ENCODE results near the gene MYO1A. TPM values are rescaled to one million over a fixed set of nuclear protein-coding genes. Genes with fewer than 3 reads are reported as not detected.

MYO1A gene
- total RNA-seq, 1 experiment from 2014 or later = 0.26 TPM

DNA sequence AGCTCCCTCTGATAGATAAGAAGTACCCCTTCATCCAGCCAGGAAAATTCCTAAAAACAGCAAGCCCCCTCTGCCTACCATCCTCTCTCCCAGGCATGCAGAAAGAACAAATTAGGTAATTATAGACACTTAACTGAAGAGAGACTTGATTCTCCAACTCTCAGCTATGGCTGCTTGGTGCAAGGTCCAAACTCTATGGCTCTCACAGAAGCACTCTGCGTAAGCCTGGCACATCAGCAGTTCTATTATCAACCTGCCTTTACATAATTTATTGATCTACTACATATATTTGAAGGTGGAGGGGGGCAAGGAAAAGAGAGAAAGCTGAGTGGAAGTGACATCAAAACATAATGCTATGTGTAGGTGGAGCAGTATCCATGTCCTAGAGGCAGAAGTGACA is 1.1 kb upstream of the MYO1A start:
- Histone ChIP-seq H4K20me1 (ENCODE audit: control insufficient read depth, insufficient read depth, insufficient read length) (no peaks in the 10 kb centered on the region), H4K8ac (replicated peaks; ENCODE audit: insufficient read length, low read depth, low read length) (no peak overlapping the region), H3K79me2 (ENCODE audit: insufficient read depth, low read length) (no peaks in the 10 kb centered on the region), H2BK5ac (ENCODE audit: insufficient read length, low read length) (no peak overlapping the region), H4K91ac (ENCODE audit: insufficient read length, low read depth, low read length) (no peak overlapping the region), H3K14ac (ENCODE audit: insufficient read depth, low read length) (no peak overlapping the region), H3K4me1 (ENCODE audit: insufficient read depth, low read length) (no peaks in the 10 kb centered on the region), H2AFZ (ENCODE audit: low read length) (no peak overlapping the region), H3K23ac (ENCODE audit: insufficient read length, low read depth, low read length) (no peak overlapping the region), H3K23me2 (ENCODE audit: insufficient read length, low read depth, low read length, poor library complexity, severe bottlenecking) (no peaks in the 10 kb centered on the region), H3K9me3 (ENCODE audit: control insufficient read depth, low read depth, low read length) (no peaks in the 10 kb centered on the region), H3K4me2 (ENCODE audit: insufficient read depth, insufficient read length, low read length) (no peak overlapping the region), H3T11ph (ENCODE audit: low read length) (no peak overlapping the region), H3K27me3 (ENCODE audit: insufficient read depth, low read length) (no peaks in the 10 kb centered on the region), H2BK15ac (ENCODE audit: low read depth, low read length) (no peak overlapping the region), H3K9ac (ENCODE audit: extremely low read depth, insufficient read length, low read length) (no peak overlapping the region), H3K18ac (ENCODE audit: insufficient read length, low read depth, low read length) (no peak overlapping the region), H2BK12ac (ENCODE audit: insufficient read length, low read depth, low read length) (no peak overlapping the region), H3K4ac (ENCODE audit: low read depth, low read length) (no peak overlapping the region), H2BK120ac (ENCODE audit: low read depth, low read length, poor library complexity, severe bottlenecking) (no peak overlapping the region), H4K5ac (ENCODE audit: insufficient read length, low read depth, low read length) (no peak overlapping the region), H3K27ac (ENCODE audit: insufficient read length, low read depth, low read length) (no peak overlapping the region), H3K79me1 (ENCODE audit: insufficient read depth, low read depth, low read length, poor library complexity, severe bottlenecking) (no peaks in the 10 kb centered on the region), H3K56ac (ENCODE audit: insufficient read length, low read depth, low read length) (no peak overlapping the region), H2AK5ac (ENCODE audit: insufficient read length, low read length) (no peak overlapping the region), H2BK20ac (ENCODE audit: low read depth, low read length, poor library complexity, severe bottlenecking) (no peak overlapping the region)
- Mint-ChIP-seq H3K4me1 (peaks cover 3 to 13% of the 10 kb centered on the region in 2 experiments), H3K36me3 (ENCODE audit: insufficient read depth in 1 of 3, low read depth in 3 of 3) (peaks cover 6 to 17% (median 13%) of the 10 kb centered on the region in 3 experiments; a peak in 6 of 7 replicates), H3K27me3 (ENCODE audit: low read depth) (peaks cover 2% of the 10 kb centered on the region), H3K9me3 (no peaks in the 10 kb centered on the region), H3K4me3 (no peak overlapping the region), H3K27ac (peak overlapping the region in 1 of 3 experiments; percentile 51; a peak in 1 of 7 replicates)
- no CpG with 5 or more reads among the region's 1 CpG for WGBS (ENCODE audit: extremely low coverage, insufficient read length, low lambda C conversion rate)
- no peak for DNase-seq
- TF ChIP-seq, protein P1, sequence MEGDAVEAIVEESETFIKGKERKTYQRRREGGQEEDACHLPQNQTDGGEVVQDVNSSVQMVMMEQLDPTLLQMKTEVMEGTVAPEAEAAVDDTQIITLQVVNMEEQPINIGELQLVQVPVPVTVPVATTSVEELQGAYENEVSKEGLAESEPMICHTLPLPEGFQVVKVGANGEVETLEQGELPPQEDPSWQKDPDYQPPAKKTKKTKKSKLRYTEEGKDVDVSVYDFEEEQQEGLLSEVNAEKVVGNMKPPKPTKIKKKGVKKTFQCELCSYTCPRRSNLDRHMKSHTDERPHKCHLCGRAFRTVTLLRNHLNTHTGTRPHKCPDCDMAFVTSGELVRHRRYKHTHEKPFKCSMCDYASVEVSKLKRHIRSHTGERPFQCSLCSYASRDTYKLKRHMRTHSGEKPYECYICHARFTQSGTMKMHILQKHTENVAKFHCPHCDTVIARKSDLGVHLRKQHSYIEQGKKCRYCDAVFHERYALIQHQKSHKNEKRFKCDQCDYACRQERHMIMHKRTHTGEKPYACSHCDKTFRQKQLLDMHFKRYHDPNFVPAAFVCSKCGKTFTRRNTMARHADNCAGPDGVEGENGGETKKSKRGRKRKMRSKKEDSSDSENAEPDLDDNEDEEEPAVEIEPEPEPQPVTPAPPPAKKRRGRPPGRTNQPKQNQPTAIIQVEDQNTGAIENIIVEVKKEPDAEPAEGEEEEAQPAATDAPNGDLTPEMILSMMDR (conservative IDR thresholded peaks at IDR 0.05) = no peak

Data from H9 (cell line).